SIG-M5 treated with dmso at 0.1 percent for 504 hours (cell line): ENCODE measurements around the gene PDE2A.
A peak's percentile ranks its signal among the peaks of the same experiment; 100 is the strongest.

Experiments used
- DNase-seq: peaks from one replicate; lab custom pipeline; 2025; ENCODE audit not compliant: unreplicated experiment; lab: John Stamatoyannopoulos, UW

The PDE2A gene

GRCh38 chr11:72684236-72684912 is 10.2 kb upstream of the PDE2A start:
- peak; percentile 52 for DNase-seq

- DNase-seq: no peak
These were observed 9.6 kb upstream of the PDE2A start for GRCh38 chr11:72683782-72684200.

- DNase-seq: no peak
These were observed 8.6 kb upstream of the PDE2A start for GRCh38 chr11:72682858-72683243.

GRCh38 chr11:72682238-72682857 is 8.1 kb upstream of the PDE2A start:
- DNase-seq: no peak

GRCh38 chr11:72681226-72682153 is 7.3 kb upstream of the PDE2A start:
- DNase-seq: no peak

GRCh38 chr11:72680624-72681158 is 6.5 kb upstream of the PDE2A start:
- DNase-seq: no peak

- no peak for DNase-seq
These were observed 5.6 kb upstream of the PDE2A start for GRCh38 chr11:72679869-72680268.

GRCh38 chr11:72678524-72678923 is 4.3 kb upstream of the PDE2A start:
- no peak for DNase-seq

GRCh38 chr11:72676861-72677341 is 2.7 kb upstream of the PDE2A start:
- DNase-seq: peak; percentile 15

GRCh38 chr11:72675221-72675620 is 999 bp upstream of the PDE2A start:
- no peak for DNase-seq

GRCh38 chr11:72673284-72673942 is 809 bp downstream of the PDE2A start:
- DNase-seq: no peak

- no peak for DNase-seq
These were observed 1.5 kb downstream of the PDE2A start for GRCh38 chr11:72672597-72673238.

GRCh38 chr11:72671152-72672099 is 2.8 kb downstream of the PDE2A start:
- no peak for DNase-seq

GRCh38 chr11:72670041-72670440 is 4.2 kb downstream of the PDE2A start:
- DNase-seq: no peak

- DNase-seq: no peak
These were observed 4.7 kb downstream of the PDE2A start for GRCh38 chr11:72669527-72669926.

GRCh38 chr11:72668629-72669347 is 5.4 kb downstream of the PDE2A start:
- DNase-seq: no peak

- DNase-seq: no peak
These were observed 8.2 kb downstream of the PDE2A start for GRCh38 chr11:72665911-72666472.

GRCh38 chr11:72662036-72662435 is 12.2 kb downstream of the PDE2A start:
- DNase-seq: no peak
